ENCODE results near the gene ATG4A. TPM values are rescaled to one million over a fixed set of nuclear protein-coding genes. Genes with fewer than 3 reads are reported as not detected.

ATG4A gene
- total and polyA plus RNA-seq, 9 of the 15 experiments (the other 6 are each of a cell fraction or from before 2014, with no cell fraction given), result 7.3 to 24.5 (median 16.6) TPM

- TF ChIP-seq, protein P1, sequence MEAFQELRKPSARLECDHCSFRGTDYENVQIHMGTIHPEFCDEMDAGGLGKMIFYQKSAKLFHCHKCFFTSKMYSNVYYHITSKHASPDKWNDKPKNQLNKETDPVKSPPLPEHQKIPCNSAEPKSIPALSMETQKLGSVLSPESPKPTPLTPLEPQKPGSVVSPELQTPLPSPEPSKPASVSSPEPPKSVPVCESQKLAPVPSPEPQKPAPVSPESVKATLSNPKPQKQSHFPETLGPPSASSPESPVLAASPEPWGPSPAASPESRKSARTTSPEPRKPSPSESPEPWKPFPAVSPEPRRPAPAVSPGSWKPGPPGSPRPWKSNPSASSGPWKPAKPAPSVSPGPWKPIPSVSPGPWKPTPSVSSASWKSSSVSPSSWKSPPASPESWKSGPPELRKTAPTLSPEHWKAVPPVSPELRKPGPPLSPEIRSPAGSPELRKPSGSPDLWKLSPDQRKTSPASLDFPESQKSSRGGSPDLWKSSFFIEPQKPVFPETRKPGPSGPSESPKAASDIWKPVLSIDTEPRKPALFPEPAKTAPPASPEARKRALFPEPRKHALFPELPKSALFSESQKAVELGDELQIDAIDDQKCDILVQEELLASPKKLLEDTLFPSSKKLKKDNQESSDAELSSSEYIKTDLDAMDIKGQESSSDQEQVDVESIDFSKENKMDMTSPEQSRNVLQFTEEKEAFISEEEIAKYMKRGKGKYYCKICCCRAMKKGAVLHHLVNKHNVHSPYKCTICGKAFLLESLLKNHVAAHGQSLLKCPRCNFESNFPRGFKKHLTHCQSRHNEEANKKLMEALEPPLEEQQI (IDR thresholded peaks at IDR 0.05), result no peak
These were observed 86.0 kb downstream of the ATG4A start (continued) for GRCh38 chrX:108177351-108178142.

- BruUV-seq (replicated peaks), result no TSS peak
- FAIRE-seq (no peak), ATAC-seq (no peak), DNase-seq (ENCODE audit: extremely low read depth in 1 of 4, low spot score in 3 of 4) (no peak)
- H2AFZ ChIP-seq (ENCODE audit: low read depth, low read length), result no peak overlapping the region
- no peaks in the 10 kb centered on the region for H3K9me3 ChIP-seq (replicated peaks; ENCODE audit: control insufficient read depth, insufficient read depth, low read depth, low read length)
- no peaks in the 10 kb centered on the region for H3K79me2 ChIP-seq (ENCODE audit: control insufficient read depth, insufficient read depth, low read length)
- 5% methylated on average over 7 of the region's 7 CpGs for WGBS (ENCODE audit: insufficient coverage, low coverage, missing lambda C conversion rate)
- no peak overlapping the region for H3K4me3 ChIP-seq
- intact Hi-C loops (cut with micrococcal nuclease), result no loop called here
- no peak overlapping the region for H3K27ac ChIP-seq (ENCODE audit: extremely low read depth, low read depth, low read length)
- CTCF ChIA-PET (ENCODE audit: low intra/inter-chr PET ratio), result no interaction called here
- no peaks in the 10 kb centered on the region for H3K36me3 ChIP-seq (ENCODE audit: control insufficient read depth, insufficient read depth, low read length)
- no peak overlapping the region for H3K9ac ChIP-seq (ENCODE audit: insufficient read depth in 1 of 2, low read depth in 2 of 2, low read length in 2 of 2)
- peaks cover 0 to 4% of the 10 kb centered on the region in 2 experiments; a peak in 2 of 5 replicates for H3K27me3 ChIP-seq (ENCODE audit: control insufficient read depth in 2 of 2, insufficient read depth in 2 of 2, low read length in 2 of 2)
- no peak overlapping the region for H3K4me2 ChIP-seq (ENCODE audit: insufficient read depth, low read length)
- POLR2A ChIA-PET, result no interaction called here
- TF ChIP-seq ARHGAP35 (IDR thresholded peaks at IDR 0.05; ENCODE audit: partially characterized antibody) (no peak), PTTG1 (tag; IDR thresholded peaks at IDR 0.05; ENCODE audit: low read depth) (no peak), CHD2 (IDR thresholded peaks at IDR 0.05; ENCODE audit: low read depth, low read length) (no peak), SMC3 (conservative IDR thresholded peaks at IDR 0.05; ENCODE audit: insufficient read depth, low read depth, low read length) (no peak), NR2F6 (CRISPR knock-in tag; IDR thresholded peaks at IDR 0.05) (no peak), KDM2B (CRISPR knock-in tag; IDR thresholded peaks at IDR 0.05) (no peak), XRCC5 (IDR thresholded peaks at IDR 0.05; ENCODE audit: low read depth, low read length) (no peak), ELF2 (CRISPR knock-in tag; IDR thresholded peaks at IDR 0.05) (no peak), ZBTB8A (IDR thresholded peaks at IDR 0.05; ENCODE audit: partially characterized antibody) (no peak), TARDBP (IDR thresholded peaks at IDR 0.05) (no peak)
- no peaks in the 10 kb centered on the region; a peak in 1 of 5 replicates for H3K4me1 ChIP-seq (replicated peaks in 1 of 2; ENCODE audit: control insufficient read depth in 2 of 2, insufficient read depth in 2 of 2, low read length in 2 of 2)
- H4K20me1 ChIP-seq (replicated peaks; ENCODE audit: control insufficient read depth, insufficient read depth, low read length), result no peaks in the 10 kb centered on the region
- no peaks in the 10 kb centered on the region for H3K9me1 ChIP-seq (ENCODE audit: control insufficient read depth, insufficient read depth, low read length)
- in situ Hi-C loops (cut with MboI), result loop anchor here (25.0 kb wide), 1 partner anchor 509 kb away; no protein-coding TSS in a partner anchor
These were observed 86.5 kb downstream of the ATG4A start for GRCh38 chrX:108178143-108178498.

Data from K562 (cell line).